Measurements from ENCODE around the gene FNBP1.
A peak's percentile ranks its signal among the peaks of the same experiment; 100 is the strongest.

The FNBP1 gene

DNA sequence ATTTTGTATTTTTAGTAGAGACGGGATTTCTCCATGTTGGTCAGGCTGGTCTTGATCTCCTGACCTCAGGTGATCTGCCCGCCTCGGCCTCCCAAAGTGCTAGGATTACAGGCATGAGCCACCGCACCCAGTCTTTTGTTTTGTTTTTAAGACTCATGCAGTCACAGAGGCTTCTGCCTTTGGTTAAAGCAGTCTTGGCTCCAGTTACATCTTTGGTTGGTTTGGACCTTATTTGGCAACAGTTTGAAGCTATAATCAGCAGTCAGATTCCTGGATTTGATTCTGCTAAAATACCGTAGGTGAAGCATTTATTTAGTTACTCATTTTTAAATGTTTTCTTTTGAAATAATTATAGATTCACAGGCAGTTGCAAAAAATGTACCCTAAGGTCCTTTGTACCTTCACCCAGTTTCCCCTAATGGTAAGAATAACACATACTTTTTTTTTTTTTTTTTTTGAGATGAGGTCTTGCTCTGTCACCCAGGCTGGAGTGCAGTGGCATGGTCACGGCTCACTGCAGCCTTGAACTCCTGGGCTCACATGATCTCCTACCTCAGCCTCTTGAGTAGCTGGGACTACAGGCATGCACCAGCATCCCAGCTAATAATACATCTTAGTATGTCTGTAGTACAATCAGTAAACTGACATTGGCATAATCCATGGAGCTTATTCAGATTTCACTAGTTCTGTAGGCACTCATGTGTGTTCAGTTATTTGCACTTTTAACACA lies 192.0 kb downstream of the FNBP1 start:
- no peak for DNase-seq

DNA sequence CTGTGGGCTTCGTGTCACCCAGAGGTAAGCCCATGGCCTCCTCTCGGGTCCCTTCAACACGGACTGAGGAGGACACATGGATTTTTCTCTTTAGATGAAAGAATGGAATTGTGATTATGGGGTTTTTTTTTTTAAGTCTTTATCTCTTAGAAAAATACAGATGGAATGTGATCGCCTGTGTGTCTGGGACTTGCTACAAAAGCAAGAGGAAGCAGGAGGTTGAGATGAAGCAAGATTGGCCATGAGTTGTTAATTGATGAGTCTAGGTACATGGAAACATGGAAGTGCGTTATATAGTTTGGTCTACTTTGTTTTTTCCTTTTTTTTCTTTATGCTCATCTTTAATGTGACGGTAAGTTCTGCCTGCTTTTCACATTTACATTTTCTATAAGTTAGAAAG lies 193.1 kb downstream of the FNBP1 start:
- DNase-seq, result no peak

DNA sequence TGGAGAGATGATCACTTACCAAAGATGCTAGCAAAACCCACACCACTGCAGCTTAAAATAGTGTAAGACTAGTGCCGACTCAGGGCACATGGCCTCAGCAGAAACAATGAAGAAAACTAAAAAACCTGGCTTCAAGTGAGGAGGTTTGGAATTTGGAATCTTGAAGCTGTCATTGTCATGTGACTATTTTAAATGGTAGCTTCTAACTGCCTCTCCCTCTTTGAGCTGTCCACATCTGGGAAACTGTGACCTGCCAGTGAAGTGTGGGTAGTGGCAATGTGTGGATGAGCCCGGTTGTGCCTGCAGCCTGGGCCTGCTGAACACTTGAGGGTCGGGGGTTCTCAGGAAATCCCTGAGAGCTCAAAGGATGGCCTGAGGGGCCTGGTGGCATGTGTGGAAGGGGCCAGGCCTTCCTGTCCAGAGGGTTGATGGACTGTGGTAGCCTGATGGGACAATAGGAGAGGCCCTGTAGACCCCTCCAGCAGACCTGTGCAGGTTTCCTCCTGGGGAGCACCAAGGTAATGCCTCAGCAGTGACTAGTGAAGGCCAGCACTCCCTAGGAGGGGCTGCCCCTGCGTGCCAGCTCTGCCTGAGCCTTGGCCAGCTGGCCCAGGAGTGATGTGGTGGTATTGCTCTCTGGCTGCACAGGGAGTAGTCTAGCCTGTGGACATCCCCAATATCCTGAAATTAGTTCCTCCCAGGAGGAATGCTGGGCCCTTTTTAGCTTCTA lies 194.1 kb downstream of the FNBP1 start:
- no peak for DNase-seq

DNA sequence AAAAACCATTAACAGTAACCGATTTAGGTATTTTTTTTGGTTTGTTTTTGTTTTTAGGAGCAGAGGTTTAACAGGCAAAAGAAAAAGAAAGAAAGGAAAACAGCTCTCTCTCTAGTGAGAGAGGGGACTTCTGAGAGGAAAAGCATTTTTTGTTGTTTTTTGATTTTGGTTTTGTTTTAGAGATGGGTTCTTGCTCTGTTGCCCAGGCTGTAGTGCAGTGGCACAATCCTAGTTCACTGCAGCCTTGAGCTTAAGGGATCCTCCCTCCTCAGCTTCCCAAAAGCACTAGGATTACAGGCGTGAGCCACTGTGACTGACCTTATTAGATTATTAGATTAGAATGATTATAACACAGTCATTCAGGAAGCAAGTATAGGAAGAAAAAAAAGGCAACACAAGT lies 197.6 kb downstream of the FNBP1 start:
- DNase-seq, result no peak

DNA sequence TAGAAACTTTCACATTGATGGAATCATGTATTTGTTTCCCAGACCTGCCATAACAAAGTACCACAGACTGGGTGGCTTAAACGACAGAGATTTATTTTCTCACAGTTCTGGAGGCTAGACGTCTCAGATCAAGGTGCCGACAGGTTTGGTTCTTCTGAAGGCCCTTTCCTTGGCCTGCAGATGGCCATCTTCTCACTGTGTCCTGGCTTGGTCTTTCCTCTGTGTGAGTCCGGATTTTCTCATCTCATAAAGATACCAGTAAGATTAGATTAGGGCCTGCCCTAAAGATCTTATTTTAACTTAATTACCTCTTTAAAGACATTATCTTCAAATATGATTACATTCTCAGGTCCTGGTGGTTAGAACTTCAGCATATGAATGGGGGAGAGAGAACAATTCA lies 201.9 kb downstream of the FNBP1 start:
- DNase-seq, result no peak

DNA sequence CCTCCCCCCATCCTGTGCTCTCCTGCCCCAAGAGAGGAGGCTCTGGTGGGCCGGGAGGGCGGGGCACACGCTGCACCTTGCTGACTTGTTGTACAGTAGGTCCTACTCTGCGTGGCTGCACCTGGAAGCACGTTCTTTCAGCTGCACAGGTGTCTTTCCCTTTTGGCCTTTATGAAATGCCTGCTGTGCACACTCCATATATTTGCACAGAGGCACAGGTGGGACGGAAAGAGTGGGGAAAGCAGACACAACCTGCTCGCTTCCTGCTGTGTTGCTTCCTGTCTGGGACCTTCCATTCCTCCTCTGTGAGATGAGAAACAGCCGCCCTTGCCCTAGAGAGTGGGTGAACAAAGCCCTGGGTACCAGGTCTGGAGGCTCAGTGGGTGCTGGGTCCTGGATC lies 203.0 kb downstream of the FNBP1 start:
- peak; percentile 11 for DNase-seq

DNA sequence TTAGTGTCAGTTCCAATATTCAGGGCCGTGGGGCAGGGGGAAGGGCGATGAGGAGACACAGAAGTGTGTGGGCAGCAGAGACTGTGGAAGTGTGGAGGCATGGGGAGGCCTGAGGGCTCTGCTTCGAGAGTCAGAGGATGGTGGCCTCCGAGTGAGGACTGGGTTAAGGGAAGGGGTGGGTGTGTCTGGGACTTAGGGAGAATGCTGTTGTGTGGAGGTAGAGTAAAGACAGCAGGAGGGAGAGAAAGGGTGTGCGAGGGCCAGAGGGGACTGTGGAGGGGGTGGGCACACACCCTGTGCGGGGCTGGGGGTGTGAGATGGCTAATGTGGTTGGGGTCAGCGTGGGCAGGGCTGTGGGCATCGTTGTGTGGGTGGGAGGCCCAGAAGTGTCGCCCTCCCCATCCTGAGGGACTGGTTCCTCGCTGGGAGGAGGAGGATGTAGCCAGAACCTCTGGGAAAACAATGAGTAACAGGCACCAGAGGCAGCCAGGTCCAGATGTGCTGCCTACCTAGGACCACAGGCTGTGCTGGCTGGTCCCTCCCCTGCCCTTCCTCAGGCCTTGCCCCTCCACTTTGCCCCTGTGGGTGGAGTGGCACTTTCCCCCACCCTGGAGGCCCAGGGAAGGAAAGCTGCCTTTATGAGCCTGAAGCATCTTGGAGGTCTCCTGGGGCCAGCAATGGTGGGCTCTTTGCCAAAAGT lies 203.5 kb downstream of the FNBP1 start:
- no peak for DNase-seq

DNA sequence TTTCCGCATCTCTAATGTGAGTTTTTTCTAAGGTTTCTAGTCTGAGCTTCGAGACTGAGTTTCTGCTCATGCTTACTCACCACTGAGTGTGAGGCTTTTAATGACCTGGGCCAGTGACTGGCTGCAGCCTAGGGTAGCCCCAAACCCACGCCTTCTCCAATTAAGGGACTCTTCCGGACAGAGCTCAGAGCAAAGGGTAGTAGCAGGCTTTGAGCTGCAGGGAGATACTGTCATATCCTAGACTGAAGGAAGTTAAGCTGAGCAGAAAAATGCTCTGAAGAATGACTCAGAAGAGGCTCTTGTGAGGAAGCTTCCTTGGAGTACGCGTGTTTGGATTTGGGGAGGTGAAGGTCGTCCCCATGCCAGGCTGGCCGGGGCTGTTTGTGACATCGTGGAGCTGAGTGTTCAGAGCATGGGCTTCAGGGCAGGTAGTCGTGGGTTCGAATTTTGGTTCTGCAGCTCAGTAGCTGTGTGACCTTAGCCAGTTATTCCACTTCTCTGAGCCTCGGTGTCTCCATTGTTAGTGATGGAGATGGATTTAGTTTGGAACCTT lies 204.2 kb downstream of the FNBP1 start:
- no peak for DNase-seq

Data from effector CD4-positive, alpha-beta T cell (primary cell).